Endothelial cell of umbilical vein (primary cell): ENCODE results near the gene DZIP3. TPM values are rescaled to one million over a fixed set of nuclear protein-coding genes. Genes with fewer than 3 reads are reported as not detected.

ENCODE experiments used
- BruUV-seq: library from RNA; stranded (reverse); fragments of 400-500 nt; replicated peaks from 2 replicates; lab custom pipeline; 2021; lab: Mats Ljungman, UMichigan
- CTCF ChIA-PET: fragments of 300-600, 350-600 bp; sonication (Branson Sonifier 250); formaldehyde crosslinking; loops from one replicate; lab custom pipeline; 2021; ENCODE audit warnings: antibody characterized with exemption, inconsistent platforms; lab: Charles Lee
- POLR2A ChIA-PET: fragments of 300-600, 350-600 bp; sonication (Branson Sonifier 250); formaldehyde crosslinking; loops from one replicate; lab custom pipeline; 2021; ENCODE audit warnings: antibody characterized with exemption, inconsistent platforms; lab: Charles Lee
- DNase-seq: peaks from one replicate; pipeline ENCODE4 v3.0.0-alpha.2; 2011; ENCODE audit warnings: low read depth, low spot score
- FAIRE-seq: peaks from 2 replicates; lab custom pipeline; 2011; peaks lifted over from hg19 to GRCh38; lab: Jason Lieb, UNC
- H2AFZ ChIP-seq: 2 replicates; pipeline ENCODE4 v1.6.0; 2012; ENCODE audit warnings: low read depth, low read length, control low read depth, inconsistent platforms
- H3K27ac ChIP-seq: 2 replicates; pipeline ENCODE4 v1.5.1; 2011; ENCODE audit warnings: low read depth, mild to moderate bottlenecking, control low read depth, low read length, moderate library complexity; ENCODE audit not compliant: insufficient read depth
- H3K27me3 ChIP-seq, 2 experiments: 2 replicates each; pipeline versions ENCODE4 v1.6.0 to v1.6.1; 2011; ENCODE audit warnings: low read length in 2 of 2, mixed read lengths in 1 of 2; ENCODE audit not compliant: control insufficient read depth in 2 of 2, insufficient read depth in 2 of 2
- H3K36me3 ChIP-seq, 2 experiments: 2 replicates in 1 of 2; 3 replicates in 1 of 2; pipeline ENCODE4 v1.5.1; 2011; ENCODE audit warnings: low read length in 2 of 2, mild to moderate bottlenecking in 1 of 2, moderate library complexity in 1 of 2; ENCODE audit not compliant: control insufficient read depth in 2 of 2, insufficient read depth in 2 of 2; ENCODE audit errors: extremely low read depth in 1 of 2
- H3K4me1 ChIP-seq: 3 replicates; pipeline ENCODE4 v1.5.1; 2011; ENCODE audit warnings: mild to moderate bottlenecking, low read length; ENCODE audit not compliant: control insufficient read depth, insufficient read depth; ENCODE audit errors: extremely low read depth
- H3K4me2 ChIP-seq: 2 replicates; pipeline ENCODE4 v1.6.1; 2011; ENCODE audit warnings: low read length, control low read depth, mixed read lengths; ENCODE audit not compliant: insufficient read depth
- H3K4me3 ChIP-seq, 3 experiments: fragments of 200-600 bp in 1 of 3; sonication (generic), shearing (Covaris generic) in 1 of 3; replicated peaks in 1 of 3; 2 replicates each; pipeline ENCODE4 v1.5.1; 2011 to 2016; ENCODE audit warnings: control low read depth in 3 of 3, low read length in 3 of 3, mild to moderate bottlenecking in 2 of 3, inconsistent platforms in 1 of 3, low read depth in 1 of 3, moderate library complexity in 1 of 3; ENCODE audit not compliant: insufficient read depth in 1 of 3
- H3K79me2 ChIP-seq: 2 replicates; pipeline ENCODE4 v1.6.0; 2012; ENCODE audit warnings: low read length, inconsistent platforms; ENCODE audit not compliant: control insufficient read depth, insufficient read depth
- H3K9ac ChIP-seq: replicated peaks from 2 replicates; pipeline ENCODE3; 2011; ENCODE audit warnings: low read length, control low read depth; ENCODE audit not compliant: insufficient read depth; ENCODE audit errors: extremely low read depth
- H3K9me1 ChIP-seq: replicated peaks from 3 replicates; pipeline ENCODE4 v1.6.0; 2011; ENCODE audit warnings: mild to moderate bottlenecking, low read length; ENCODE audit not compliant: control insufficient read depth, insufficient read depth; ENCODE audit errors: extremely low read depth
- H3K9me3 ChIP-seq: replicated peaks from 2 replicates; pipeline ENCODE4 v1.5.1; 2012; ENCODE audit warnings: low read length, inconsistent platforms; ENCODE audit not compliant: control insufficient read depth, insufficient read depth
- H4K20me1 ChIP-seq: replicated peaks from 2 replicates; pipeline ENCODE3; 2011; ENCODE audit warnings: mild to moderate bottlenecking, low read length; ENCODE audit not compliant: control insufficient read depth, insufficient read depth; ENCODE audit errors: extremely low read depth
- EZH2 ChIP-seq: IDR thresholded peaks from 2 replicates; pipeline ENCODE4 v1.6.1; 2012; ENCODE audit warnings: borderline replicate concordance, low read depth, mild to moderate bottlenecking, moderate library complexity, low read length, inconsistent platforms; ENCODE audit not compliant: severe bottlenecking
- FOS ChIP-seq: IDR thresholded peaks from 2 replicates; pipeline ENCODE4 v1.6.1; 2011; ENCODE audit warnings: mild to moderate bottlenecking, low read length, moderate library complexity, borderline replicate concordance; ENCODE audit not compliant: insufficient read depth
- GATA2 ChIP-seq: IDR thresholded peaks from 2 replicates; pipeline ENCODE4 v1.7.0; 2011; ENCODE audit warnings: low read depth, mild to moderate bottlenecking, moderate library complexity, mixed read lengths, low read length; ENCODE audit not compliant: insufficient read length, insufficient read depth
- JUN ChIP-seq: IDR thresholded peaks from 2 replicates; pipeline ENCODE4 v1.6.1; 2011; ENCODE audit warnings: borderline replicate concordance, low read depth; ENCODE audit not compliant: insufficient read length, insufficient read depth
- MYC ChIP-seq: IDR thresholded peaks from one replicate; pipeline ENCODE4 v1.6.1; 2011; ENCODE audit warnings: mild to moderate bottlenecking, low read depth, low read length
- POLR2A ChIP-seq: IDR thresholded peaks from 2 replicates; pipeline ENCODE4 v1.6.1; 2012; ENCODE audit warnings: low read depth, mild to moderate bottlenecking, control low read depth, low read length
- POLR2AphosphoS5 ChIP-seq: IDR thresholded peaks from 2 replicates; pipeline ENCODE4 v1.6.1; 2012; ENCODE audit warnings: low read depth, mild to moderate bottlenecking, control low read depth, low read length, moderate library complexity; ENCODE audit not compliant: insufficient read depth
- dilution Hi-C: fragments of 300-500 bp; cut with MboI; formaldehyde crosslinking; loops from one replicate; pipeline ENCODE4 v1.15.0; 2019; ENCODE audit warnings: low sequenced_read_pairs; ENCODE audit not compliant: extremely low pct_ligation_motif_present
- intact Hi-C: fragments of 100-400 bp; cut with micrococcal nuclease; formaldehyde crosslinking; loops from one replicate; pipeline ENCODE4 v1.10.0; 2022
- polyA plus RNA-seq, 4 experiments: library from polyadenylated mRNA; depleted of rRNA in 3 of 4; stranded (reverse) in 3 of 4; unstranded in 1 of 4; fragments of >200 nt; gene quantifications; 2 replicates each; pipeline versions ENCODE4 v1.2.1 to v1.2.3, GENCODE V29; 2011 to 2012; ENCODE audit warnings: missing spikeins in 1 of 4
- total RNA-seq: library from RNA; stranded (reverse); gene quantifications from 2 replicates; pipeline ENCODE4 v1.2.3, GENCODE V29; 2021
- TF ChIP-seq, protein P1 (sequence below), 2 donors: IDR thresholded peaks; 1 replicate in 1 of 2; 2 replicates in 1 of 2; pipeline ENCODE4 v1.5.1; 2011; ENCODE audit warnings: low read length in 2 of 2, mild to moderate bottlenecking in 2 of 2, moderate library complexity in 2 of 2, control low read depth in 1 of 2, inconsistent platforms in 1 of 2, low read depth in 1 of 2; ENCODE audit not compliant: insufficient read depth in 1 of 2; ENCODE audit errors: extremely low read depth in 1 of 2

Gene DZIP3
- total and polyA plus RNA-seq, 2 donors (not counting 3 experiments of a cell fraction or from before 2014, with no cell fraction given), result 1.9 to 6.5 TPM

- Histone ChIP-seq H3K4me3 (no peak overlapping the region), H3K79me2 (no peaks in the 10 kb centered on the region), H3K9me1 (no peaks in the 10 kb centered on the region), H2AFZ (no peak overlapping the region), H3K27me3 (no peaks in the 10 kb centered on the region), H3K9ac (no peak overlapping the region), H3K36me3 (no peaks in the 10 kb centered on the region), H3K9me3 (no peaks in the 10 kb centered on the region), H3K4me1 (no peaks in the 10 kb centered on the region), H3K4me2 (no peak overlapping the region), H3K27ac (no peak overlapping the region), H4K20me1 (no peaks in the 10 kb centered on the region)
- DNase-seq, result no peak
- dilution Hi-C loops (no loop called here), intact Hi-C loops (no loop called here)
- ChIA-PET CTCF (interaction anchor here (1.3 to 2.7 kb wide), 5 partner anchors 10 to 241 kb away, joined by 4 to 16 read pairs (median 5); no protein-coding TSS in a partner anchor), POLR2A (no interaction called here)
- FAIRE-seq, result no peak
- no TSS peak for BruUV-seq
- no peak for TF ChIP-seq FOS
- TF ChIP-seq POLR2A, result no peak
- TF ChIP-seq, protein P1, sequence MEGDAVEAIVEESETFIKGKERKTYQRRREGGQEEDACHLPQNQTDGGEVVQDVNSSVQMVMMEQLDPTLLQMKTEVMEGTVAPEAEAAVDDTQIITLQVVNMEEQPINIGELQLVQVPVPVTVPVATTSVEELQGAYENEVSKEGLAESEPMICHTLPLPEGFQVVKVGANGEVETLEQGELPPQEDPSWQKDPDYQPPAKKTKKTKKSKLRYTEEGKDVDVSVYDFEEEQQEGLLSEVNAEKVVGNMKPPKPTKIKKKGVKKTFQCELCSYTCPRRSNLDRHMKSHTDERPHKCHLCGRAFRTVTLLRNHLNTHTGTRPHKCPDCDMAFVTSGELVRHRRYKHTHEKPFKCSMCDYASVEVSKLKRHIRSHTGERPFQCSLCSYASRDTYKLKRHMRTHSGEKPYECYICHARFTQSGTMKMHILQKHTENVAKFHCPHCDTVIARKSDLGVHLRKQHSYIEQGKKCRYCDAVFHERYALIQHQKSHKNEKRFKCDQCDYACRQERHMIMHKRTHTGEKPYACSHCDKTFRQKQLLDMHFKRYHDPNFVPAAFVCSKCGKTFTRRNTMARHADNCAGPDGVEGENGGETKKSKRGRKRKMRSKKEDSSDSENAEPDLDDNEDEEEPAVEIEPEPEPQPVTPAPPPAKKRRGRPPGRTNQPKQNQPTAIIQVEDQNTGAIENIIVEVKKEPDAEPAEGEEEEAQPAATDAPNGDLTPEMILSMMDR (IDR thresholded peaks at IDR 0.05; ENCODE audit: extremely low read depth in 1 of 2, insufficient read depth in 1 of 2, low read depth in 1 of 2, low read length in 2 of 2), result no peak
- no peak for TF ChIP-seq EZH2
- TF ChIP-seq POLR2AphosphoS5, result no peak
- TF ChIP-seq JUN, result no peak
- TF ChIP-seq GATA2, result no peak
- no peak for TF ChIP-seq MYC
Observed at GRCh38 chr3:108673988-108674661, 84.6 kb downstream of the DZIP3 start.
